ENCODE results near the gene RBM4B.

GRCh38 chr11:66685276-66686099, 7.8 kb upstream of the RBM4B start:
- no peak for TF ChIP-seq CTCF (IDR thresholded peaks at IDR 0.05; ENCODE audit: insufficient read depth, low read depth, low read length)
- TF ChIP-seq EZH2 (IDR thresholded peaks at IDR 0.05; ENCODE audit: insufficient read depth, low read length): no peak

Data from astrocyte (in vitro differentiated cells and primary cell).